OCI-LY7 (cell line): ENCODE results near the gene GSTK1. TPM values are rescaled to one million over a fixed set of nuclear protein-coding genes. Genes with fewer than 3 reads are reported as not detected.

Source experiments
- BruUV-seq: library from RNA; stranded (reverse); fragments of 400-500 nt; replicated peaks from 2 replicates; lab custom pipeline; 2021; lab: Mats Ljungman, UMichigan
- CTCF ChIA-PET: fragments of 300-600 bp; sonication (Branson Sonifier 250); formaldehyde crosslinking; loops from one replicate; lab custom pipeline; 2022; ENCODE audit warnings: antibody characterized with exemption; ENCODE audit not compliant: unreplicated experiment; lab: Charles Lee
- POLR2A ChIA-PET: fragments of 300-600 bp; sonication (Branson Sonifier 250); formaldehyde crosslinking; loops from one replicate; lab custom pipeline; 2022; ENCODE audit warnings: antibody characterized with exemption; lab: Charles Lee
- DNase-seq: peaks from one replicate; pipeline ENCODE4 v3.0.0-alpha.2; 2015; ENCODE audit warnings: low spot score
- H2AFZ ChIP-seq: fragments of 200-600 bp; sonication (generic), shearing (Covaris generic); 2 replicates; pipeline ENCODE4 v1.6.1; 2014; ENCODE audit warnings: mild to moderate bottlenecking, antibody characterized with exemption, low read length, moderate library complexity
- H3K27ac ChIP-seq: fragments of 200-600 bp; sonication (generic); 2 replicates; pipeline ENCODE4 v1.5.1; 2014; ENCODE audit warnings: mixed run types, low read depth, mild to moderate bottlenecking, moderate library complexity, low read length, inconsistent platforms; ENCODE audit not compliant: poor library complexity, severe bottlenecking
- H3K36me3 ChIP-seq: fragments of 200-600 bp; sonication (generic); 2 replicates; pipeline ENCODE4 v1.6.1; 2014; ENCODE audit warnings: mild to moderate bottlenecking, antibody characterized with exemption, low read length, moderate library complexity, mixed read lengths; ENCODE audit not compliant: insufficient read depth
- H3K4me1 ChIP-seq: fragments of 200-600 bp; sonication (generic); 2 replicates; pipeline ENCODE4 v1.5.1; 2014; ENCODE audit warnings: mild to moderate bottlenecking, low read length; ENCODE audit not compliant: insufficient read depth, poor library complexity, severe bottlenecking
- H3K4me2 ChIP-seq: fragments of 200-600 bp; sonication (generic); 2 replicates; pipeline ENCODE4 v1.6.1; 2014; ENCODE audit warnings: mild to moderate bottlenecking, low read length
- H3K4me3 ChIP-seq: fragments of 200-600 bp; sonication (generic); 2 replicates; pipeline ENCODE4 v1.5.1; 2014; ENCODE audit warnings: mild to moderate bottlenecking, low read depth, low read length; ENCODE audit not compliant: poor library complexity, severe bottlenecking
- H3K79me2 ChIP-seq: fragments of 200-600 bp; sonication (generic); 2 replicates; pipeline ENCODE4 v1.6.1; 2016; ENCODE audit warnings: low read depth, mild to moderate bottlenecking, low read length, moderate library complexity, mixed read lengths; ENCODE audit not compliant: insufficient read depth
- H3K9me2 ChIP-seq: fragments of 200-600 bp; sonication (generic); 2 replicates; pipeline ENCODE4 v1.6.1; 2016; ENCODE audit warnings: mild to moderate bottlenecking, low read length, mixed read lengths; ENCODE audit not compliant: insufficient read depth
- H3K9me3 ChIP-seq: fragments of 200-600 bp; sonication (generic); 2 replicates; pipeline ENCODE4 v1.6.1; 2014; ENCODE audit warnings: mild to moderate bottlenecking, mixed run types, low read length, mixed read lengths
- H4K20me1 ChIP-seq: fragments of 200-600 bp; sonication (generic); 2 replicates; pipeline ENCODE4 v1.6.1; 2014; ENCODE audit warnings: mild to moderate bottlenecking, antibody characterized with exemption, low read length, moderate library complexity, mixed read lengths; ENCODE audit not compliant: insufficient read depth
- CTCF ChIP-seq: fragments of 200-600 bp; sonication (generic); conservative IDR thresholded peaks from 2 replicates; pipeline ENCODE4 v1.5.1; 2014; ENCODE audit warnings: mild to moderate bottlenecking, antibody characterized with exemption, low read length, moderate library complexity, mixed read lengths
- EZH2phosphoT487 ChIP-seq: fragments of 200-600 bp; sonication (generic); IDR thresholded peaks from 2 replicates; pipeline ENCODE4 v1.6.1; 2018; ENCODE audit warnings: low read depth, borderline replicate concordance, mild to moderate bottlenecking, mixed run types, antibody characterized with exemption, low read length, moderate library complexity, mixed read lengths
- intact Hi-C: fragments of 100-400 bp; cut with micrococcal nuclease; formaldehyde crosslinking; loops from one replicate; pipeline ENCODE4 v1.10.0; 2022; ENCODE audit not compliant: unreplicated experiment
- total RNA-seq, 2 experiments: library from RNA; depleted of rRNA in 1 of 2; stranded (reverse); fragments of >200 nt in 1 of 2; shearing (Covaris generic) in 1 of 2; gene quantifications; 2 replicates each; pipeline ENCODE4 v1.2.3, GENCODE V29; 2014 to 2022

GSTK1 gene
- total RNA-seq, 2 experiments from 2014 or later: 37.8 to 41.6 TPM

GRCh38 chr7:143308632-143309031, 45.4 kb downstream of the GSTK1 start:
- intact Hi-C loops: no loop called here
- no peaks in the 10 kb centered on the region for H3K79me2 ChIP-seq

GRCh38 chr7:143314127-143314526, 50.9 kb downstream of the GSTK1 start:
- POLR2A ChIA-PET: interaction anchor here (0.9 kb wide), 1 partner anchor 16 kb away, joined by 3 read pairs; no protein-coding TSS in a partner anchor
- intact Hi-C loops: no loop called here
- H3K4me1 ChIP-seq: no peaks in the 10 kb centered on the region
- no peaks in the 10 kb centered on the region for H4K20me1 ChIP-seq
- no peaks in the 10 kb centered on the region for H3K9me2 ChIP-seq
- no peak overlapping the region for H3K4me2 ChIP-seq
- BruUV-seq: no TSS peak
- no peaks in the 10 kb centered on the region for H3K79me2 ChIP-seq
- CTCF ChIA-PET: no interaction called here
- H2AFZ ChIP-seq: no peak overlapping the region
- H3K4me3 ChIP-seq: no peak overlapping the region
- no peak for DNase-seq
- H3K27ac ChIP-seq: no peak overlapping the region
- no peaks in the 10 kb centered on the region for H3K9me3 ChIP-seq
- peaks cover 10% of the 10 kb centered on the region for H3K36me3 ChIP-seq
- no peak for TF ChIP-seq EZH2phosphoT487
- no peak for TF ChIP-seq CTCF

More at GRCh38 chr7:143308632-143309031, 45.4 kb downstream of the GSTK1 start:
- Histone ChIP-seq H4K20me1 (0 out of 2 replicates have a peak, but pooled peaks cover 7% of the 10 kb centered on the region), H3K4me2 (no peak overlapping the region), H3K9me2 (no peaks in the 10 kb centered on the region), H3K36me3 (peaks cover 64% of the 10 kb centered on the region), H2AFZ (no peak overlapping the region), H3K4me1 (no peaks in the 10 kb centered on the region), H3K4me3 (no peak overlapping the region), H3K27ac (no peak overlapping the region), H3K9me3 (no peaks in the 10 kb centered on the region)
- TF ChIP-seq EZH2phosphoT487: no peak
- no peak for TF ChIP-seq CTCF
- no TSS peak for BruUV-seq
- POLR2A ChIA-PET: interaction anchor here (0.6 to 1.9 kb wide), 6 partner anchors 9 to 66 kb away, joined by 3 to 15 read pairs (median 5); partner anchors contain the start of gene CASP2
- CTCF ChIA-PET: no interaction called here
- DNase-seq: no peak

GRCh38 chr7:143315776-143316175, 52.5 kb downstream of the GSTK1 start, which contains the start of gene CLCN1:
TSS of gene CLCN1 (plus strand) at chr7:143316111. CDS start at chr7:143316213, 102 bp downstream.
- DNase-seq: no peak
- no peaks in the 10 kb centered on the region for H3K36me3 ChIP-seq
- H3K4me2 ChIP-seq: no peak within 1 kb of the TSS
- no peaks in the 10 kb centered on the region for H3K9me3 ChIP-seq
- BruUV-seq: no TSS peak
- H3K4me3 ChIP-seq: no peak within 1 kb of the TSS
- H3K79me2 ChIP-seq: no peaks in the 10 kb centered on the region
- H3K9me2 ChIP-seq: no peaks in the 10 kb centered on the region
- TF ChIP-seq EZH2phosphoT487: no peak
- TF ChIP-seq CTCF: no peak
- H3K27ac ChIP-seq: no peak within 1 kb of the TSS
- intact Hi-C loops: no loop called here
- ChIA-PET POLR2A (no interaction called here), CTCF (no interaction called here)
- H2AFZ ChIP-seq: no peak within 1 kb of the TSS
- no peaks in the 10 kb centered on the region for H4K20me1 ChIP-seq
- H3K4me1 ChIP-seq: no peaks in the 10 kb centered on the region
